C4-2B (cell line): ENCODE data around the gene TPR.

ENCODE experiments used
- H3K27ac ChIP-seq: fragments of 450-650 bp; 2 replicates; pipeline ENCODE4 v1.5.1; 2017
- CTCF ChIP-seq: fragments of 450-650 bp; conservative IDR thresholded peaks from 2 replicates; pipeline ENCODE4 v1.5.1; 2017; ENCODE audit warnings: mild to moderate bottlenecking
- ZFX ChIP-seq: fragments of 450-650 bp; IDR thresholded peaks from 2 replicates; pipeline ENCODE4 v1.6.1; 2017

Gene TPR

DNA sequence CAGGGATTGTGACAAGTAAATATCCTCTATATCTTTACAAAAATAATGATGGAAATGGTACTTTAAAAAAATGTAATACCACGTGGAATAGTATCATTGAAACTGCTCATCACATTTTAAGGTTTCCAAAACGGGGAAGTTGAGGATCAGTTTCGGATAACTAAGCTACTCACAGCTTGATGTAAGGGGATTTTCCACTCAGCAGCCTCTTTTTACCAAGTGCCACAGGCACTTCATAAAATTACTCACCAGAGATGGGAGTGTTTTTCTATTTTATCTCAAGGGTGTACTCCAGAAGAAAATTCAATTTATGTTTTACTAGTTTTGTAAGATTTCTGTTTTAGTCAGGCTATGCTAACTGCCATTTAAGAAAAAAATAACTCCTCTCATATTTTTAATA is 91.7 kb downstream of the TPR start:
- H3K27ac ChIP-seq, result no peak overlapping the region
- TF ChIP-seq ZFX (no peak), CTCF (no peak)

DNA sequence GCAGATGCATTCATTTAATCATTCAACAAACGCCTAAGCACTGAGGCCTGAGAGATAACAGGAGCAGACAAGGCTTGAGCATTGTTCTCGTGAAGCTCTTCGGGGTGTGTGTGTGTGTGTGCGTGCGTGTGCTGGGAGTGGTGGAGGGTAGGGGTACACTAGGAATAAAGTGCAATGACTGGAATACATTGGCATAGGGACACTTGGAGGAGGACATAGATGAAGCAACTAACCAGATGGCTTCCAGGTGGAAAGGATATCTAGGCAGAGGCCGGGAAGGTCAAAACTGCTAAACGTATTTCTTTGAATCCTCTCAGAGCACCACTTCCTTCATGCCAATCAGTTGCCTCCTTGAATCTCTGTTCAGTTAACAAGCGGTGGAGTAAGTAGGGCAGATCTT is 92.6 kb downstream of the TPR start:
- TF ChIP-seq CTCF (no peak), ZFX (no peak)

GRCh38 chr1:186275822-186276221 is 99.2 kb downstream of the TPR start:
- H3K27ac ChIP-seq, result no peak overlapping the region
- TF ChIP-seq ZFX, result no peak
- TF ChIP-seq CTCF, result no peak

More for the DNA sequence above, 92.6 kb downstream of the TPR start:
- H3K27ac ChIP-seq, result no peak overlapping the region

DNA sequence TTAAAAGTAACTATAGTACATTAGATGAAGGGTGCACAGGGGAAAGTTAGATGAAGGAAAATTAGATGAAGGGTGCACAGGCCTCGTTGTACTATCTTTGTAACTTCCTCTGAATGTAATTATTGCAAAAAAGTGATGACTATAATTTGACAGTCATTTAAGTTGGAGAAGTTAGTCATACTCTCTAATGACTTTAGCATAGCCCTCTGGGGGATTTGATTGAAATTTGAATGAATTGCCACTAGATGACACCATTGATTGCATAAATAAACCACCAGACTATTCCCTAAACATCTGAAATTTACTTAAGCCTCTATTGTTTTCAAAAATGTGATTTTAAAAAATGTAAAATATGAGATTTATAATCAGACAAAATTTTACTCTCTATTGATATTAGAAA is 102.6 kb downstream of the TPR start:
- H3K27ac ChIP-seq, result no peak overlapping the region
- no peak for TF ChIP-seq ZFX
- no peak for TF ChIP-seq CTCF

GRCh38 chr1:186271032-186271431 is 104.0 kb downstream of the TPR start:
- H3K27ac ChIP-seq, result no peak overlapping the region
- TF ChIP-seq CTCF (no peak), ZFX (no peak)
